Liver (tissue), 3 donors: Measurements from ENCODE around the gene HS3ST1.

ENCODE experiments used
- RAD21 ChIP-seq, 2 donors: IDR thresholded peaks; 2 replicates each; pipeline ENCODE4 v1.6.1; 2016; ENCODE audit warnings: antibody characterized with exemption in 2 of 2, mild to moderate bottlenecking in 2 of 2
- REST ChIP-seq: IDR thresholded peaks from 2 replicates; pipeline ENCODE4 v1.6.1; 2016; ENCODE audit warnings: antibody characterized with exemption, mild to moderate bottlenecking
- TAF1 ChIP-seq: conservative IDR thresholded peaks from 2 replicates; pipeline ENCODE4 v1.6.1; 2016; ENCODE audit warnings: antibody characterized with exemption, mild to moderate bottlenecking
- YY1 ChIP-seq: IDR thresholded peaks from 2 replicates; pipeline ENCODE4 v1.6.1; 2016; ENCODE audit warnings: antibody characterized with exemption, mild to moderate bottlenecking
- TF ChIP-seq, protein P1 (sequence below): fragments of 150-350 bp; IDR thresholded peaks from 2 replicates; pipeline ENCODE4 v1.5.1; 2017; ENCODE audit warnings: improper control_type of control experiment, low read depth, low read length; ENCODE audit not compliant: missing input control
- TF ChIP-seq, protein P2 (sequence below): IDR thresholded peaks from 2 replicates; pipeline ENCODE4 v1.6.1; 2016; ENCODE audit warnings: antibody characterized with exemption
- TF ChIP-seq, protein P3 (sequence below): IDR thresholded peaks from 2 replicates; pipeline ENCODE4 v1.6.1; 2016; ENCODE audit warnings: antibody characterized with exemption
- TF ChIP-seq, protein P4 (sequence below): IDR thresholded peaks from 2 replicates; pipeline ENCODE4 v1.6.1; 2016; ENCODE audit warnings: antibody characterized with exemption
- donor health status: healthy.
- donor health status: healthy.

GRCh38 chr4:11435557-11435956 lies 6.9 kb upstream of the HS3ST1 start:
- TF ChIP-seq, protein P1, sequence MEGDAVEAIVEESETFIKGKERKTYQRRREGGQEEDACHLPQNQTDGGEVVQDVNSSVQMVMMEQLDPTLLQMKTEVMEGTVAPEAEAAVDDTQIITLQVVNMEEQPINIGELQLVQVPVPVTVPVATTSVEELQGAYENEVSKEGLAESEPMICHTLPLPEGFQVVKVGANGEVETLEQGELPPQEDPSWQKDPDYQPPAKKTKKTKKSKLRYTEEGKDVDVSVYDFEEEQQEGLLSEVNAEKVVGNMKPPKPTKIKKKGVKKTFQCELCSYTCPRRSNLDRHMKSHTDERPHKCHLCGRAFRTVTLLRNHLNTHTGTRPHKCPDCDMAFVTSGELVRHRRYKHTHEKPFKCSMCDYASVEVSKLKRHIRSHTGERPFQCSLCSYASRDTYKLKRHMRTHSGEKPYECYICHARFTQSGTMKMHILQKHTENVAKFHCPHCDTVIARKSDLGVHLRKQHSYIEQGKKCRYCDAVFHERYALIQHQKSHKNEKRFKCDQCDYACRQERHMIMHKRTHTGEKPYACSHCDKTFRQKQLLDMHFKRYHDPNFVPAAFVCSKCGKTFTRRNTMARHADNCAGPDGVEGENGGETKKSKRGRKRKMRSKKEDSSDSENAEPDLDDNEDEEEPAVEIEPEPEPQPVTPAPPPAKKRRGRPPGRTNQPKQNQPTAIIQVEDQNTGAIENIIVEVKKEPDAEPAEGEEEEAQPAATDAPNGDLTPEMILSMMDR: no peak
- no peak for TF ChIP-seq TAF1
- TF ChIP-seq, protein P2, sequence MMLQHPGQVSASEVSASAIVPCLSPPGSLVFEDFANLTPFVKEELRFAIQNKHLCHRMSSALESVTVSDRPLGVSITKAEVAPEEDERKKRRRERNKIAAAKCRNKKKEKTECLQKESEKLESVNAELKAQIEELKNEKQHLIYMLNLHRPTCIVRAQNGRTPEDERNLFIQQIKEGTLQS: no peak
- TF ChIP-seq, protein P3, sequence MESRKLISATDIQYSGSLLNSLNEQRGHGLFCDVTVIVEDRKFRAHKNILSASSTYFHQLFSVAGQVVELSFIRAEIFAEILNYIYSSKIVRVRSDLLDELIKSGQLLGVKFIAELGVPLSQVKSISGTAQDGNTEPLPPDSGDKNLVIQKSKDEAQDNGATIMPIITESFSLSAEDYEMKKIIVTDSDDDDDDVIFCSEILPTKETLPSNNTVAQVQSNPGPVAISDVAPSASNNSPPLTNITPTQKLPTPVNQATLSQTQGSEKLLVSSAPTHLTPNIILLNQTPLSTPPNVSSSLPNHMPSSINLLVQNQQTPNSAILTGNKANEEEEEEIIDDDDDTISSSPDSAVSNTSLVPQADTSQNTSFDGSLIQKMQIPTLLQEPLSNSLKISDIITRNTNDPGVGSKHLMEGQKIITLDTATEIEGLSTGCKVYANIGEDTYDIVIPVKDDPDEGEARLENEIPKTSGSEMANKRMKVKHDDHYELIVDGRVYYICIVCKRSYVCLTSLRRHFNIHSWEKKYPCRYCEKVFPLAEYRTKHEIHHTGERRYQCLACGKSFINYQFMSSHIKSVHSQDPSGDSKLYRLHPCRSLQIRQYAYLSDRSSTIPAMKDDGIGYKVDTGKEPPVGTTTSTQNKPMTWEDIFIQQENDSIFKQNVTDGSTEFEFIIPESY: no peak
- no peak for TF ChIP-seq YY1
- no peak for TF ChIP-seq REST
- TF ChIP-seq, protein P4, sequence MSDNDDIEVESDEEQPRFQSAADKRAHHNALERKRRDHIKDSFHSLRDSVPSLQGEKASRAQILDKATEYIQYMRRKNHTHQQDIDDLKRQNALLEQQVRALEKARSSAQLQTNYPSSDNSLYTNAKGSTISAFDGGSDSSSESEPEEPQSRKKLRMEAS: no peak
- no peak for TF ChIP-seq RAD21 (IDR thresholded peaks at IDR 0.05)
